T-helper 2 cell (primary cell): Measurements from ENCODE around the gene CEMIP2.
"Not testable (repeated sequence)": the region's sequence is repeated elsewhere in the genome, so short reads cannot be mapped to it uniquely, and the experiment has no call there.

Experiments
- DNase-seq, 5 experiments: peaks; one replicate each; pipeline versions ENCODE4 v3.0.0 to v3.0.0-alpha.2; 2012 to 2022
- total RNA-seq, 2 donors: gene quantifications; one replicate each; lab custom pipeline; 2026; lab: John Stamatoyannopoulos, UW

The CEMIP2 gene, protein sequence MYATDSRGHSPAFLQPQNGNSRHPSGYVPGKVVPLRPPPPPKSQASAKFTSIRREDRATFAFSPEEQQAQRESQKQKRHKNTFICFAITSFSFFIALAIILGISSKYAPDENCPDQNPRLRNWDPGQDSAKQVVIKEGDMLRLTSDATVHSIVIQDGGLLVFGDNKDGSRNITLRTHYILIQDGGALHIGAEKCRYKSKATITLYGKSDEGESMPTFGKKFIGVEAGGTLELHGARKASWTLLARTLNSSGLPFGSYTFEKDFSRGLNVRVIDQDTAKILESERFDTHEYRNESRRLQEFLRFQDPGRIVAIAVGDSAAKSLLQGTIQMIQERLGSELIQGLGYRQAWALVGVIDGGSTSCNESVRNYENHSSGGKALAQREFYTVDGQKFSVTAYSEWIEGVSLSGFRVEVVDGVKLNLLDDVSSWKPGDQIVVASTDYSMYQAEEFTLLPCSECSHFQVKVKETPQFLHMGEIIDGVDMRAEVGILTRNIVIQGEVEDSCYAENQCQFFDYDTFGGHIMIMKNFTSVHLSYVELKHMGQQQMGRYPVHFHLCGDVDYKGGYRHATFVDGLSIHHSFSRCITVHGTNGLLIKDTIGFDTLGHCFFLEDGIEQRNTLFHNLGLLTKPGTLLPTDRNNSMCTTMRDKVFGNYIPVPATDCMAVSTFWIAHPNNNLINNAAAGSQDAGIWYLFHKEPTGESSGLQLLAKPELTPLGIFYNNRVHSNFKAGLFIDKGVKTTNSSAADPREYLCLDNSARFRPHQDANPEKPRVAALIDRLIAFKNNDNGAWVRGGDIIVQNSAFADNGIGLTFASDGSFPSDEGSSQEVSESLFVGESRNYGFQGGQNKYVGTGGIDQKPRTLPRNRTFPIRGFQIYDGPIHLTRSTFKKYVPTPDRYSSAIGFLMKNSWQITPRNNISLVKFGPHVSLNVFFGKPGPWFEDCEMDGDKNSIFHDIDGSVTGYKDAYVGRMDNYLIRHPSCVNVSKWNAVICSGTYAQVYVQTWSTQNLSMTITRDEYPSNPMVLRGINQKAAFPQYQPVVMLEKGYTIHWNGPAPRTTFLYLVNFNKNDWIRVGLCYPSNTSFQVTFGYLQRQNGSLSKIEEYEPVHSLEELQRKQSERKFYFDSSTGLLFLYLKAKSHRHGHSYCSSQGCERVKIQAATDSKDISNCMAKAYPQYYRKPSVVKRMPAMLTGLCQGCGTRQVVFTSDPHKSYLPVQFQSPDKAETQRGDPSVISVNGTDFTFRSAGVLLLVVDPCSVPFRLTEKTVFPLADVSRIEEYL (N-terminal part only)
- 204 to 477 reads per million in 2 donors for total RNA-seq

DNA sequence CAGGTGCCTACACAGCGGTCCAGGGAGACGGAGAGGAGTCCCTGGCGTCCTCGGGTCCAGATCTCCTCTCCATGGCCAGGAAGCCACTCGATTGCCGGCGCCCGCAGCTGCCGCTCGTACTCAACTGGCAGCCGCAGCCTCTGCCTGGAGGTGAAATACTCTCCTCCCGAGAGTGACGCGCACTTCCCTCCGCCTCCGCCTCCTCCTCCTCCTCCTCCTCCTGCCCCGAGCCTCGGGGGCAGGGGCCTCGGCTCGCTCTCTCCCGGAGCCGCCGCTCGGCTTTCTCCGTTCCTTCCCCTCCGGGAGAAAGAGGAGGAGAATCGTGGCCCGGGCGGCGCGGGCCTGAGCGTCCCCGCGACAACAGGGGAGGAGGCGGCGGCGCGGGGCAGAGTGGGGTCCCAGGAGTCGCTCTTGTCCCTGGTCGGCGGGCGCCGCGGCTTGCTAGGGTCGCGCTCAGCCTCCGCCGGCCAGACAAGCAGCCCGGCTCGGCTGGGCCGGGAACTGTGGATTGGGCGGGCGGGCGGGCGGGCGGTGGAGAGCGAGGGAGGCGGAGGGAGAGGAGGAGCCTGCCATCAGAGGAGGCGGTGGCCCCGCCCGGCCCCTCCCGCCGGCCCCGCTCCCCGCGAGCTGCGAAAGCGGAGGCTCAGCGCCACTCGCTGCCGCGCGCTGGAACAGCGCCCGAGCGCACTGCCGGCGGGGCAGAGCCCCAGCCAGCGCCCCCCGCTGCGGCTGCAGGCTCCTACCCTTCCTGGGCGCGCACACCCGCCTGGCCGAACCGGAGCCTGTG, at the start of gene CEMIP2:
Gene CEMIP2, minus strand, starts transcription at position 126 of the 787 bp plus-strand sequence. CDS start 18,140 bp downstream, outside the sequence.
- DNase-seq, result peak; percentile 78 to 94 (median 82)

DNA sequence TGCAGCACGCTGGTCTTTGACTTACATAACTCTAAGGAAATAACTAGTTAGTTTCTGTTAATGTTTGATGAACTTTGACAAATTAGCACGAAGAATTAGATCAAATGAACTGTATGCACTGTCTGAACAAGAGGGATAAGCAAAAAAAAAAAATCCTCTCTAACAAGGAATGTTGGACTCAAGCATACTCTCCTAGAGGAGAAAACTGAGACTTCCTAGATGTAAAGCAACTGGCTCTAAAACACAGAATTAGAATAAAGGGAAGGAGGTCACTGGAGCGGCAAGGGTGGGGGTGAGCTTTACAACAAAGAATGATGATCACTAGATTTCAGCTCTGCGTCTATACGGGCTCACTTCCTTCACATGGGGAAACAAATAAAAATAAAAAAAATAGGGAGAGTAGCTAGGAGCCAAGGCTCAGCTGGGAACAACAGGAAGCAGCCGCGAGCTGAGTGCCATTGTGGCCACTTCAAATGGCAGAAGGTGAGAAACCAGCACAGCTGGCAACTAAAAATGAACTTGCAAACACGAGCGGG, 48.7 kb upstream of the CEMIP2 start:
- no peak for DNase-seq

DNA sequence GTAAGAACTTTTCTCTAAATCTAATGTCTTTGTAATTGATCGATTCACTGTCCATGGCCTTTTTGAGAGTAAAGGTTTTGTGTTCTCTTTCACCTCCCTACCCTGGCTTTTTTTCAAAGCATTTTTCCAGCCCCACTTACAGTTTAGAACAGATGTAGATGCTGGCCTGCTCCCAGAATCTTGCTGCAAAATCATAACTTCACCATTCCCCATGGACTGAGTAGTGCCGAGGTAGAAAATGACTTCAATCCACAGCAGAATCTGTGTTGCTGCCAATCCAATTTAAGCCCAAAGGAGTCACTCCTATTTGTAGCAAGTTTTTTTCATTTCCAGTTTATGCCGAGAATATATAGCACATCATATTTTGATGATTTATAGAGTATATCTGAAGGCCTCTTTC, 46.5 kb upstream of the CEMIP2 start:
- DNase-seq, result no peak

DNA sequence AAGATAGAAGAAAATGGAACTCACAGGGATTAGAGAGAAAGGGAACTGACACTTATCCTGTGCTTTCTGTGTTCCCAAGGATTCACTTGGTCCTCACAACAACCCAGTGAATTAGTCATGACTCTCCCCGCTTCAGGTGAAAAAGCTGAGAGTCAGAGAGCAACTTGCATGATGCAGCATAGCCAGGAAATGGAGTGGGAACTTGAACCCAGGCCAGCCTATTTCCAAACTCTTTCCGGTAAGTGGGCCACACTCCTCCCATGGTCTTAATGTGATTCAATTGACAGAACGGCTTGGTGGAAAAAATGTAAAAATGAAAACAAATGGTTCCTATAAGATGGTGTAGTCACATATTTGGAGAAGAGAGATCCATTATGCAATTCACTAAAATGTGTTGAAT, 45.9 kb upstream of the CEMIP2 start:
- DNase-seq, result no peak

DNA sequence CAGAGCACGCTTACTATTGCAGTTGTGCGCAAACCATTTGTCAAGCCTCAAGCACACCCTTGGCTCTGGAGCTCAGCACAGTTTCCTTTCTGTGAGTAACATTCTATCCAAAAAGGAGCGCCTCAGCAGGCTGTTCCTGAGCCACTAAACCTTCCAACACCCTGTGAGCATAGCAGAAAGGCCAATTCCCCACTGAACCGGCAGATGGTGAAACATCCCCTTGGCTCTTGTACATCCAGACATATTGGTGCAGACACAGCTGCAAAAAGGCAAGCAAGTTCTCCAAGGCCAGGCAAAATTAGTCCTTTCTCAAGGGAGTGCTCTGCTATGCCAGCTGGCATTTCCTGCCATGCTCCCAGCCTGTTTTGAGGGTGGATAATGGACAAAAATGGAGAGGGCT, 44.1 kb upstream of the CEMIP2 start:
- DNase-seq, result no peak

DNA sequence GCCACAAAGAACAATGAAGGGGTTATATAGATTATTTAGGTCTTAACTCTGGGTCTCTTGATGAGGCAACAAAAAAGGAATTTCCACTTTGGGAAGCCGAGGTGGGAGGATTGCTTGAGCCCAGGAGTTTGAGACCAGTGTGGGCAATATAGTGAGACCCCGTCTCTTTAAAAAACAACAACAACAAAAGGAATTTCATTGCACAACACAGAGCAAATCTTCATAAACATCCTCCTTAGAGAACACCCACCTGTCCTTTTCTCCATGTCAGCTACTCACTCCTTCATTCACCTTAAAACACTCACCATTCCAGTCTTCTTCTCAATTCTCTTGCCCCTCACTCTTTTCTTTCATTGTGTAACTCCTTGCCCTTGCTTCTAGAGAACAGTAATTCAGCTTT, 39.8 kb upstream of the CEMIP2 start:
- DNase-seq, result no peak

DNA sequence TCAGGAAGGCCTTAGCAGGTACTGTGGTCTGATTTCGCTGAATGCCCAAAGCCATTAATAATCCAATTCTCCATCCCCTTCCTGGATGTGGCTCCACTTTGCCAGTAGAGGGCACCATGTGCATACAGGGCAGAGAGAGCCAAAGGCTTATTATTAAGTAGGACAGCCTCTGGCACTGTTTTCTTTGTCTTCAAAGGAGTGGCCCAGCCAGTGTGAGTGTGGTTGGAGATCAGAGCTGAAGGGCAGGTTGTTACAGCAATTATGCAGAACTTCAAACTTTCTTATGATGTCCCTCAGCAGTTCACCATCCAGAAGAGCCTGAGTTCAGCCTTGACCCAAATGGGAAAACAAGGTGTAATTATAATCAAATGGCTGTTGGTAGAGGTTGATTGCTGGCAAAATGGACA, 38.6 kb upstream of the CEMIP2 start:
- DNase-seq, result peak in 4 of 5 experiments; percentile 15 to 82 (median 42)

DNA sequence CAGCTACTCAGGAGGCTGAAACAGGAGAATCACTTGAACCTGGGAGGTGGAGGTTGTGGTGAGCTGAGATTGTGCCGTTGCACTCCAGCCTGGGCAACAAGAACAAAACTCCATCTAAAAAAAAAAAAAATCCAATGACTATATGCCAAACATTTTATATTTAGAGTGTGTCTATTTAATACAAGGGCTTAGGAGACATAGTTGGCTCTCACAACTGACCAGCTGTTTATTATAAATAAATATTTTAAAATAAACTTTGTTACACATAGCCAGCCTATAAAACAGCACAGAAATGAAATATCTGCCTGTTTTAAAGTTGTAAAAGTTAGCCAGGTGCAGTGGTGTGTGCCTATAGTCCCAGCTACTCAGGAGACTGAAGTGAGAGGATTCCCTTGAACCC, 36.8 kb upstream of the CEMIP2 start:
- DNase-seq, result not testable (repeated sequence)

DNA sequence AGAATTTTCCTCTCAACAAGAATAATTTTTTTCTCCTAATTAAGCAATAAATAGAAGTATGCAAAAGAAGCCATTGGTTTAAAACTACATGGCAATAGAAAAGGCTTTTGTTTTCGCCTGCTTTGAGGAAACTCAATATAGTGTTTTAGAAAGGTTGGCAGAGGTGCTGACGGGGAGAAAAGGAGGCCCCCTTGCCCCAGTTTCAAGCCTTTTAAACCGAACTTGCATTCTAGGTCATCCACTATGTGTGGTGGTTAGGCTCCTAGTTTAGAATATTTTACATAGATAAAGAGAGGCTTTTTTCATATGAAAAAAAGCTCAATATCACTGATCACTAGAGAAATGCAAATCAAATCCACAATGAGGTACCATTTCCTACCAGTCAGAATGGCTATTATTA, 33.5 kb upstream of the CEMIP2 start:
- no peak for DNase-seq

DNA sequence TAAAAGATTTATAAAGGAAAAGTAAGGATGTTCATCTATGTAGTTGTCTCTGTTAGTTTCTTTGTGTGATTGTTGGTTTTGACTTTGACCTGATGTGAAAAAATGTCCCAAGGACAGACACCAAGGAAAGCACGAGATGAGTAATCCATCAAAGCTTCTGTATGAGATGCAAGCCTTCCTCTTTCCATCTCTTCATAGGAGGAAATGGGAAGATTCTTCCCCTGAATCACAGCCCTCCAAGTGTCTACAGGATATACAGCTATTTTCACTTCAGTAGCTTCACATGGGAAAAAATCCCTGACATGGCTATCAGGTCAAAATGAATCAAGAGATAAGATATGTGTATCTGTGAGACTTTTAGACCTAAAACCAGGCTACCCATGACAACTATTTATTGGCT, 29.0 kb upstream of the CEMIP2 start:
- DNase-seq, result no peak

DNA sequence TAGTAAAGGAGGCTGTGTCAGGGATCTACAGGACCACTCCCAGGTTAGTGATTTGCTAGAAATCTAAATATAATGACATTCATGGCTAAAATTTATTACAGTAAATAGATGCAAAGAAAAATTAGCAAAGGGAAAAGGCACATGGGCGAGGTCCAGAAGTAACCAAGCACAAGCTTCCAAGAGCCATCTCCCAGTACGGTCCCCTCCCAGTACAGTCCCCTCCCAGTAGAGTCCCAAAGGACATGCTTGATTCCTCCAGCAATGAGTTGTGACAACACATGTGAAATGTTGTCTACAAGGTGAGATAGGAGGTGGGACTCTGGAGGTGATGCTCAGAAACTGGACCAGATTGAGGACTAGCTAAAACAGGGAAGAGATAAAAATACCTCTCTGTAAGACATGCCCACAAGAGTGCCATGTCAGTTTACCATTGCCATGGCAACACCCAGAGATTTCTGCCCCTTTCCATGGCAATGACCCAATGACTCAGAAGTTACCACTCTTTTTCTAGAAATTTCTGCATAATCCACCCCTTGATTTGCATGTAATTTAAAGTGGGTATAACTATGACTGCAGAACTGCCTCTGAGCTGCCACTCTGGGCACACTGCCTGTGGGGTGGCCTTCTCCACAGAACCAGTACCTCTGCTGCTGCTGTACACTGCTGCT, 27.9 kb upstream of the CEMIP2 start:
- peak in 1 of 5 experiments; percentile 70 for DNase-seq

DNA sequence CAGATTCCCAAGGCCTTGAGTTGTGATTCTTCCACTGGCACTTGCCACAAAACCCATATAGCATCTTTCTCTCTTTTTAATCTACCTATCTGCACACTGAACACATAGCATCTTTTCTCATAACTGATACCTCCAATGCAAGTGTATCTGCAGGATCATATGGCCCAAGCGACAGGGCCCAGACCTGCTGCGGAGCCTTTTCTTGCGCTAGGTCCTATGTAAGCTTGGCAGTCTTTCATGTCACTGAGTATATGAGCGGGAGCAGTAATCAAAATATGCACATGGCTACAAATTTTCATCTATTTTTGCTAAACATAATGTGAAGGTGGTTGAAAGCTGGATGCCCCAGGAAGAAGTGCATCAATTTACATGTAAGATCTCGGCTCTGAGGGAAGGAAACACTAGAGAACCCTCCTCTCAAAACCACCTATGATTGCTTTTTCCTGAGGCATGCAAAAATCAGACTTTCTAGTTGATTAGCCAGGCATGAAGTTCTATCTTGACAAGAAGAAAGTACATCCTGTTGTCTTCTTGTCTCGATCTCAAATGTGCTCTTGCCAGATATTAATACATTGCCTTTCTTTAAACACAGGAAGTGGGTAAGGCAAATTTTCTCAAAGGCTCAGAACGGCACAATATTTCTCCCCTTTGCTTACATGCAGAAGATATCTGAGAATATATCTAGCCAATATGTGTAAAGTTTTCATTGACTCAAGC, 26.9 kb upstream of the CEMIP2 start:
- peak in 2 of 5 experiments; percentile 51 to 95 for DNase-seq

DNA sequence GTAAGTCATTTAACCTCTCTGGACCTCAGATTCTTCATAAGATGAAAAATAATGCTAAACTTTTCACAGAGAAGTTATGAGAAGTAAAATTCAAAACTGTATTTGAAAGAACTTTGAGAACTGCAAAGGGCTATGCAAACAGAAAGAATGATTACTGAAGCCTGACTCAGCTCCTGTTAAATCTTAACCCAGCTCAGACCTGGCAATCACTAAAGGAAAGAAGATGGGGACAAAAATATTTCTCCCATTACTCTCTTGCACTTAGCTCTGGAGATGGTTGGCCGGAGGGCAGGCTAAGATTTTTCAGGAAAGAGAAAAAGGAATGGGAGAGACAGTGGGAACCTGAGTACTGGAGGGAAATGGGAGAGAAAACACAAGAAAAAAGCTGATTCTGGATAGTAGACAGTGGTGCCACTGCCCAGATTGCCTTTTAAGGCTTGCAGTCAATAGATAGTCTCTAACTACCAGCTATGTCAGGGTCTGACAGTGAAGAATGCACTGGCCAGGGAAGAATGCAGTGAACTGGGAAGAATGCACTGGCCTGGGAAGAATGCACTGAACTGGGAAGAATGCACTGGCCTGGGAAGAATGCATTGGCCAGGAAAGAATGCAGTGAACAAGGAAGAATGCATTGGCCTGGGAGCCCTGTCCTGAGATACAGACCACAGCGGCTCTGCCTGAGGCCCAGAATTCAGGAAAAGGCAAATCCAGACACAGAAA, 25.2 kb upstream of the CEMIP2 start:
- DNase-seq, result no peak

DNA sequence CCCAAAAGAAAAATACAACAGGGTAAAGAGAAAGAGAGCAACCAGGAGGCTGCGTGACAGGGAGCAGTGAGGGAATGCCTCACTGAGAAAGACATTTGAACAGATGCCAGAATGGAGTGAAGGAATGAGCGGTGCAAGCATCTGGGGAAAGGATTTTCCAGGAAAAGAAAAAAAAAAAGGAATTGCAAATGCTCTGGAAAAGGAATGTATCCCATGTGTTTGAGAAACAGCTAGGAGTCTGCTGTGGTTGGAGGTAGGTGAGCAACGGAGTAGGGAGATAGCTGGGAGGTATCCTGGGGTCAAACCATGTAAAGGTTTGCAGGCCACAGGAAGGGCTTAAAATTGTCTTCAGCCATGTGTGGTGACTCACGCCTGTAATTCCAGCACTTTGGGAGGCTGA, 23.6 kb upstream of the CEMIP2 start:
- DNase-seq, result no peak

DNA sequence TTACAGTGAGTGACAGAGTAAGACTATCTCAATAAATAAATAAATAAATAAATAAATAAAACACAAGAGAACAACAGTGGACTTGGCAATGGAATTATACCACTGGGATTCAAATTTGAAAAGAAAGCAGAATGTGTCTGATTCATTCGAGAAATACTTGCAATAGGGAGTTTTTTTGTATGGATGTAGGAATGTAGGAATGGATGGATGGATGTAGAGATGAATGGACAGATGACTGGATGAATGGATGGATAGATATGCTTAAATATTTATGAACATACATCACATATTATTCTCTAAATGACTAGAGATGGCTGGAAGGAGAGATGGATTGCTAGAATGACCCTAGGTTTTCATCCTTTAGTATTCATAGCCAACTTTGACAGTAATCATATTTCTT, 22.0 kb upstream of the CEMIP2 start:
- no peak for DNase-seq

DNA sequence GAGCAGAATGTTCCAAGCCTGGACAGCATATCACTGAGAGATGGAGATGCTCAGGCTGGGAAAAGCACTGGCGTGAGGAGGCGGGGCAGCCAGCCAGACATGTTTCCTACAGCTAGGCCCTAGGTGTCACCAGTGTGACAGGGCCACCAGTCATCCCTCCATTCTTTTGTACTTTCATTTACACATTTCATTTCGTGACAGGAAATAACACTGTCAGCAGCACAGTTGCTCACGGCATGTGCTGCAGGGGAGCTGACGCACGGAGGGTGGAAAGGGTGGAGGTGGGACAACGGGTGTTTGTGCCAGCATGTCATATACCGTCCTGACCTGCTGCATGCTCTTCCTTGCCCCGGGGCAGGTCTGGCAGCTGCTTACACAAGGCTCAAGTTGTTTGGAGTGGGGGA, 14.8 kb upstream of the CEMIP2 start:
- DNase-seq, result peak; percentile 43 to 98 (median 76)

DNA sequence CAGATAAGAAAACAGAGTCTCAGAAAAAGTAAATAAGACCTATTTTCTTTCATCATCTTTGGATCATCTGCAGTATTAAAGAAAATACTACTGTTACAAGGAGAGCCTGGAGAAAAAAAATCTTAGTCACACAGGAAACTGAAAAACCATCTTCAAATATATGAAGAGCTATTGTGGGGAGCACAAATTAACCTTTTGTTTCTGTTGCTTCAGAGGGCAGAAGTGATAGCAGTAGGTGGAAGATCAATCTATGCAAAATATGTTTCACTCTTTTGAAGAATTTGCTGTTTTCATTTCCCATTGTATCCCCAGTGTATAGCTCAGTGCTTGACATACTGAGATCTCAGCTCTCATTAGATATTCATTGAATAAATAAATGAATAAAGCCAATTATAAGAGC, 13.1 kb upstream of the CEMIP2 start:
- peak in 1 of 5 experiments; percentile 79 for DNase-seq

DNA sequence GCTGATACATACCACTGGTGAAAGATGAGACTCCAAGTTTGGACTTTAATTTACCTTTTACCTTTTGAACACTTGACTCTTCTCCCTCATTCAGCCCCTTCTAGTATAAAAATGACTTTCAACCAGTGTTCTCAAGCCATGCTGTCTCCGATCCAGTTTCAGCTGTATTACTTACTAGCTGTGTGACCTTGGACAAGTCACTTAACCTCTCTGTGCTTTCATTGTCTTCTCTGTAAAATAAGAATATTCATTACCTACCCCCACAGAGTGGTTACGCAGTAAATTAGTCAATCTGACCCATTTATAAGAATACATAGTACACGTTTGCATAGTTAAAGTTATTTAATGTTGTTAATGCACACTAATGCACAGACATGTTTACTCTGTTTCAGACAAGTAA, 12.6 kb upstream of the CEMIP2 start:
- DNase-seq, result peak in 1 of 5 experiments; percentile 28

DNA sequence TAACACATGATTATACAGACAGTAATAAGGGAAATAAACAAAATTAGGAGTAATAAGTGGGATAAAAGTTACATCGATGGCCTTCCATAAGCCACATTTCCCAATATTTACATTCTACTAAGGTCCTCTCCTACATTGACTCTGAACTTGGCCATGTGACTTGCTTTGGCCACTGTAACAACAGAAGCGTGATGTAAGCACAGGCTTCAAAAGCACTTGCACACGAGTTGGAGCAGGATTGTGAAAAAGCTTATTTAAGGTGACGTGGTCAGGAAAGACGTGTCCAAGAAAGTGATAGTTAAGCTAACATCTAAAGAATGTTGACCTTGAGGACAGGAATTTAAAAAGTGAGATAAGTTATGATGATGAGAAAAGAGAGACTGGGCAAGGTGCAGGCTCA, 9.8 kb upstream of the CEMIP2 start:
- no peak for DNase-seq

DNA sequence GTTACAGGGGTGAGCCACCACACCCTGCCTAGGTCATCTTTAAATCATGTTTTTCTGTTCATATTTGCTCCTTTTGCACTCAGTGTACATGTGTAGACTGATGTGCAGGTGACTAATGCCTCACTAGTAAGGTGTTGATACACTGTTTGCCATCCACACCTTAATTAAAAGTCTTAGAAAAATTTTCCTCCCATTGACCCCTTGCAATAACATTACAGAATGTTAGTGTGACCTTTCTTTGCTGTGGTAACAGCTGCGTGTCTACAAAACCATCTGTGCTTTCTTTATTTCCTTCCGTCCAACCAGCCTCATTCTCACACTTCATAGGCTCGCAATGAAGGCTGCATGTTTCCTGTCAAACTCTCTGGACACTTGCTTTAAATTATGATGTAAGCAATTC, 6.6 kb upstream of the CEMIP2 start:
- DNase-seq, result no peak
